Epithelial cell of prostate (primary cell): ENCODE results near the gene VARS1.

ENCODE experiments used
- DNase-seq: peaks from one replicate; pipeline ENCODE4 v3.0.0-alpha.2; 2011; ENCODE audit warnings: low read depth, low spot score
- H3K27ac ChIP-seq: fragments of 450-650 bp; 2 replicates; pipeline ENCODE4 v1.5.1; 2017; ENCODE audit warnings: mild to moderate bottlenecking

The VARS1 gene

DNA sequence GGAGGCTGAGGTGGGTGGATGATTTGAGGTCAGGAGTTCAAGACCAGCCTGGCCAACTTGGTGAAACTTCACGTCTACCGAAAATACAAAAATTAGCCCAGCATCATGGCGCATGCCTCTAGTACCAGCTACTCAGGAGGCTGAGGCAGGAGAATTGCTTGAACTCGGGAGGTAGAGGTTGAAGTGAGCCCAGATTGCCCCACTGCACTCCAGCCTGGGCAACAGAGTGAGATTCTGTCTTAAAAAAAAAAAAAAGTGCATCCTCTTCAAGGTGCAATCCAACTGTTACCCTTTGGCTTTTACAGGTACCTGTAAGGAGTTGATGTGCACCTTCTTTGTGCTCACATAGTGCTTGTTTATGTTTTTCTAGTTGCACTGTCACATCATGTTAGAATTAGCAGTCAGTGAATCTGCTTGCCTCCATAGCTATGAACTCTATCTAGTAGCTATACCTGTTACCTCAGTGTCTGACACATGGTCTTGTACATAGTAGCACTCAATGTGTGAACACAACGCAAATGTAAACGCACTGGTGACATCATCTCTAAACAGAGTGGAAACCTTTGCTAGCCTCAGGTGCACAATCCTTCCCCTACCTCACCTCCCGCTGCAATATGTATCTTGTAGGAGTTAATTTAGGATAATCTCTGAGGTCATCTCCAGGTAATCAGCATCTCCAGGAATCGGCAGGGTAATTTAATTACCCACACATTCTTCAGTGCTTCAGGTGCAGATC lies 46.1 kb downstream of the VARS1 start:
- no peak for DNase-seq
- H3K27ac ChIP-seq = no peak overlapping the region
